T follicular helper cell (primary cell): ENCODE measurements around the gene MINK1.
A peak's percentile ranks its signal among the peaks of the same experiment; 100 is the strongest.

ENCODE experiments used
- DNase-seq: peaks from one replicate; pipeline ENCODE4 v3.0.0-alpha.2; 2020; ENCODE audit warnings: low read depth

Gene MINK1

GRCh38 chr17:4933646-4934045 is 100.5 kb downstream of the MINK1 start:
- no peak for DNase-seq

GRCh38 chr17:4934173-4934979 is 101.2 kb downstream of the MINK1 start:
- no peak for DNase-seq

GRCh38 chr17:4935650-4936049 is 102.5 kb downstream of the MINK1 start:
- no peak for DNase-seq

- DNase-seq, result no peak
Observed at GRCh38 chr17:4936436-4936835, 103.3 kb downstream of the MINK1 start.

GRCh38 chr17:4937553-4937952 is 104.4 kb downstream of the MINK1 start:
- no peak for DNase-seq

GRCh38 chr17:4938069-4938491 is 104.9 kb downstream of the MINK1 start:
- no peak for DNase-seq

- no peak for DNase-seq
Observed at GRCh38 chr17:4938688-4939545, 105.8 kb downstream of the MINK1 start.

GRCh38 chr17:4939546-4939795 is 106.3 kb downstream of the MINK1 start:
- no peak for DNase-seq

GRCh38 chr17:4939796-4940554 is 106.8 kb downstream of the MINK1 start, which contains the start of the genes RNF167 and SLC25A11:
Gene RNF167, plus strand, starts transcription at chr17:4940268. Its CDS starts 642 bp downstream, at chr17:4940910.
Gene SLC25A11, minus strand, starts transcription at chr17:4940046. Its CDS starts 136 bp downstream, at chr17:4939910.
- DNase-seq, result peak; percentile 93

GRCh38 chr17:4940555-4941318 is 107.6 kb downstream of the MINK1 start:
- peak; percentile 22 for DNase-seq

GRCh38 chr17:4941319-4941610 is 108.1 kb downstream of the MINK1 start:
- DNase-seq, result no peak

- DNase-seq, result no peak
Observed at GRCh38 chr17:4942760-4943508, 109.8 kb downstream of the MINK1 start.

- DNase-seq, result peak; percentile 29
Observed at GRCh38 chr17:4944163-4944553, 111.0 kb downstream of the MINK1 start.

- DNase-seq, result no peak
Observed at GRCh38 chr17:4944554-4945175, 111.5 kb downstream of the MINK1 start.

GRCh38 chr17:4945176-4945943 is 112.2 kb downstream of the MINK1 start:
- peak; percentile 64 for DNase-seq

GRCh38 chr17:4945944-4946280 is 112.8 kb downstream of the MINK1 start:
- no peak for DNase-seq

GRCh38 chr17:4946312-4946976 is 113.3 kb downstream of the MINK1 start:
- DNase-seq, result no peak

- DNase-seq, result no peak
Observed at GRCh38 chr17:4947010-4947410, 113.9 kb downstream of the MINK1 start.
